RWPE2 (cell line): Measurements from ENCODE around the gene POP5.
A peak's percentile ranks its signal among the peaks of the same experiment; 100 is the strongest.
"Not testable (repeated sequence)": the region's sequence is repeated elsewhere in the genome, so short reads cannot be mapped to it uniquely, and the experiment has no call there.

Experiments used
- ATAC-seq: fragments of 200-7000 bp; cut with Tn5 transposase; 3 replicates; pipeline ENCODE4 v1.9.1; 2021; ENCODE audit warnings: low read depth
- DNase-seq: peaks from one replicate; pipeline ENCODE4 v3.0.0-alpha.2; 2020; ENCODE audit warnings: low spot score
- H3K27ac ChIP-seq: fragments of 450-650 bp; 2 replicates; pipeline ENCODE4 v1.5.1; 2017; ENCODE audit warnings: mild to moderate bottlenecking; ENCODE audit not compliant: poor library complexity, severe bottlenecking
- H3K27me3 ChIP-seq: fragments of 250-450 bp; sonication (Bioruptor Pico); 2 replicates; pipeline ENCODE4 v1.5.1; 2021; ENCODE audit warnings: mild to moderate bottlenecking, moderate library complexity; ENCODE audit not compliant: insufficient read depth, poor library complexity, severe bottlenecking
- H3K36me3 ChIP-seq: fragments of 250-450 bp; sonication (Bioruptor Pico); 2 replicates; pipeline ENCODE4 v1.5.1; 2020; ENCODE audit warnings: low read depth, mild to moderate bottlenecking, moderate library complexity
- H3K4me1 ChIP-seq: fragments of 250-450 bp; sonication (Bioruptor Pico); 2 replicates; pipeline ENCODE4 v1.5.1; 2021; ENCODE audit warnings: mild to moderate bottlenecking, moderate library complexity; ENCODE audit not compliant: insufficient read depth, poor library complexity, severe bottlenecking
- H3K4me3 ChIP-seq: fragments of 250-450 bp; sonication (Bioruptor Pico); 2 replicates; pipeline ENCODE4 v1.5.1; 2021; ENCODE audit warnings: mild to moderate bottlenecking, moderate library complexity; ENCODE audit not compliant: severe bottlenecking
- H3K9me3 ChIP-seq: fragments of 250-450 bp; sonication (Bioruptor Pico); 2 replicates; pipeline ENCODE4 v1.5.1; 2021; ENCODE audit warnings: mild to moderate bottlenecking, moderate library complexity; ENCODE audit not compliant: severe bottlenecking
- CTCF ChIP-seq: fragments of 450-650 bp; IDR thresholded peaks from one replicate; pipeline ENCODE4 v1.5.1; 2017; ENCODE audit warnings: mild to moderate bottlenecking, moderate library complexity; ENCODE audit not compliant: poor library complexity, severe bottlenecking

POP5 gene

GRCh38 chr12:120620624-120621023, 39.4 kb upstream of the POP5 start:
- no peak for TF ChIP-seq CTCF
- Histone ChIP-seq H3K9me3 (no peaks in the 10 kb centered on the region), H3K4me1 (peaks cover 9% of the 10 kb centered on the region), H3K4me3 (no peak overlapping the region), H3K27ac (peak overlapping the region; percentile 22), H3K36me3 (no peaks in the 10 kb centered on the region), H3K27me3 (no peaks in the 10 kb centered on the region)
- ATAC-seq (peak; percentile 94), DNase-seq (no peak)

- TF ChIP-seq CTCF: no peak
- DNase-seq (no peak), ATAC-seq (no peak)
- no peaks in the 10 kb centered on the region for H3K36me3 ChIP-seq
- H3K27ac ChIP-seq: no peak overlapping the region
- H3K4me1 ChIP-seq: peaks cover 9% of the 10 kb centered on the region
- H3K9me3 ChIP-seq: no peaks in the 10 kb centered on the region
- no peak overlapping the region for H3K4me3 ChIP-seq
- H3K27me3 ChIP-seq: no peaks in the 10 kb centered on the region
These were observed 37.9 kb upstream of the POP5 start for GRCh38 chr12:120618954-120619615.

GRCh38 chr12:120617767-120618166, 36.6 kb upstream of the POP5 start:
- DNase-seq, H3K9me3 ChIP-seq, H3K27ac ChIP-seq, H3K4me3 ChIP-seq, H3K4me1 ChIP-seq, H3K27me3 ChIP-seq, ATAC-seq, H3K36me3 ChIP-seq: not testable (repeated sequence)

- not testable (repeated sequence) for H3K9me3 ChIP-seq, H3K27me3 ChIP-seq, H3K4me1 ChIP-seq, ATAC-seq, H3K36me3 ChIP-seq, DNase-seq, H3K27ac ChIP-seq, H3K4me3 ChIP-seq
These were observed 36.0 kb upstream of the POP5 start for GRCh38 chr12:120617193-120617592.

- ATAC-seq (no peak), DNase-seq (no peak)
- Histone ChIP-seq H3K27ac (no peak overlapping the region), H3K36me3 (no peaks in the 10 kb centered on the region), H3K4me1 (no peaks in the 10 kb centered on the region), H3K27me3 (no peaks in the 10 kb centered on the region), H3K4me3 (no peak overlapping the region), H3K9me3 (no peaks in the 10 kb centered on the region)
- TF ChIP-seq CTCF: no peak
These were observed 33.6 kb upstream of the POP5 start for GRCh38 chr12:120614848-120615247.

- not testable (repeated sequence) for ATAC-seq
These were observed 30.3 kb upstream of the POP5 start for GRCh38 chr12:120611534-120611933.

More at GRCh38 chr12:120611534-120611933, 30.3 kb upstream of the POP5 start:
- DNase-seq, H3K4me3 ChIP-seq, H3K9me3 ChIP-seq, H3K27me3 ChIP-seq, H3K4me1 ChIP-seq, H3K36me3 ChIP-seq, H3K27ac ChIP-seq: not testable (repeated sequence)
